HEK293T (cell line): Measurements from ENCODE around the gene ONECUT1.
"Not testable (repeated sequence)": the region's sequence is repeated elsewhere in the genome, so short reads cannot be mapped to it uniquely, and the experiment has no call there.

ENCODE experiments used
- CTCF ChIA-PET: fragments of 350-600 bp; formaldehyde crosslinking; extraction: SDS; loops from one replicate; lab custom pipeline; 2021; ENCODE audit warnings: antibody characterized with exemption, inconsistent platforms; lab: Yijun Ruan, JAX
- POLR2A ChIA-PET: fragments of 350-600 bp; formaldehyde crosslinking; extraction: SDS; loops from one replicate; lab custom pipeline; 2020; ENCODE audit warnings: antibody characterized with exemption, inconsistent platforms; lab: Yijun Ruan, JAX
- DNase-seq: peaks from one replicate; pipeline ENCODE4 v3.0.0; 2012; ENCODE audit warnings: mixed read lengths; ENCODE audit errors: extremely low spot score
- ARNT ChIP-seq: fragments of 450-650 bp; IDR thresholded peaks from 2 replicates; pipeline ENCODE4 v1.6.1; 2017; ENCODE audit warnings: mild to moderate bottlenecking
- BHLHE40 ChIP-seq: fragments of 450-650 bp; IDR thresholded peaks from 2 replicates; pipeline ENCODE4 v1.6.1; 2016; ENCODE audit warnings: mild to moderate bottlenecking, moderate library complexity, borderline replicate concordance
- CTBP1 ChIP-seq: fragments of 450-650 bp; IDR thresholded peaks from 2 replicates; pipeline ENCODE4 v1.6.1; 2016; ENCODE audit warnings: borderline replicate concordance
- ELF4 ChIP-seq: fragments of 450-650 bp; IDR thresholded peaks from 2 replicates; pipeline ENCODE4 v1.6.1; 2017; ENCODE audit warnings: antibody characterized with exemption
- FOXA1 ChIP-seq: fragments of 450-650 bp; IDR thresholded peaks from 2 replicates; pipeline ENCODE4 v1.6.1; 2016; ENCODE audit warnings: mild to moderate bottlenecking
- FOXK2 ChIP-seq: fragments of 450-650 bp; IDR thresholded peaks from 2 replicates; pipeline ENCODE4 v1.6.1; 2016; ENCODE audit warnings: mild to moderate bottlenecking
- FOXM1 ChIP-seq: fragments of 450-650 bp; IDR thresholded peaks from 2 replicates; pipeline ENCODE4 v1.6.1; 2017; ENCODE audit warnings: mild to moderate bottlenecking, borderline replicate concordance
- HDGF ChIP-seq: fragments of 450-650 bp; IDR thresholded peaks from 2 replicates; pipeline ENCODE4 v1.6.1; 2017; ENCODE audit warnings: antibody characterized with exemption, borderline replicate concordance
- L3MBTL2 ChIP-seq: fragments of 450-650 bp; conservative IDR thresholded peaks from 2 replicates; pipeline ENCODE4 v1.6.1; 2016; ENCODE audit warnings: mild to moderate bottlenecking
- LEF1 ChIP-seq: fragments of 450-650 bp; IDR thresholded peaks from 2 replicates; pipeline ENCODE4 v1.6.1; 2017; ENCODE audit warnings: mild to moderate bottlenecking, borderline replicate concordance
- NFRKB ChIP-seq: fragments of 450-650 bp; IDR thresholded peaks from 2 replicates; pipeline ENCODE4 v1.6.1; 2016; ENCODE audit warnings: mild to moderate bottlenecking, moderate library complexity
- PKNOX1 ChIP-seq: fragments of 450-650 bp; IDR thresholded peaks from 2 replicates; pipeline ENCODE4 v1.6.1; 2016
- SP1 ChIP-seq: fragments of 450-650 bp; IDR thresholded peaks from 2 replicates; pipeline ENCODE4 v1.6.1; 2017
- SUZ12 ChIP-seq: fragments of 450-650 bp; IDR thresholded peaks from 2 replicates; pipeline ENCODE4 v1.6.1; 2016; ENCODE audit warnings: mild to moderate bottlenecking
- TARDBP ChIP-seq: fragments of 450-650 bp; IDR thresholded peaks from 2 replicates; pipeline ENCODE4 v1.6.1; 2016
- ZNF384 ChIP-seq: fragments of 450-650 bp; IDR thresholded peaks from 2 replicates; pipeline ENCODE4 v1.6.1; 2016

The ONECUT1 gene

GRCh38 chr15:52790169-52790708 lies at the start of gene ONECUT1:
Gene ONECUT1 (minus strand): TSS chr15:52790336. CDS start chr15:52789884, 452 bp downstream.
- DNase-seq = peak; percentile 83
- POLR2A ChIA-PET = interaction anchor here (1.2 kb wide), 1 partner anchor 9 kb away, joined by 3 read pairs; no protein-coding TSS in a partner anchor
- CTCF ChIA-PET = no interaction called here
- TF ChIP-seq ELF4 = no peak
- no peak for TF ChIP-seq ZNF384
- TF ChIP-seq L3MBTL2 = peak; percentile 82

GRCh38 chr15:52834379-52834778 lies 44.2 kb upstream of the ONECUT1 start:
- no peak for DNase-seq
- no peak for TF ChIP-seq HDGF
- TF ChIP-seq NFRKB = no peak
- no peak for TF ChIP-seq L3MBTL2
- no peak for TF ChIP-seq FOXM1
- TF ChIP-seq SUZ12 = no peak
- no peak for TF ChIP-seq ZNF384
- no peak for TF ChIP-seq SP1
- TF ChIP-seq TARDBP = no peak
- TF ChIP-seq ARNT = no peak
- no peak for TF ChIP-seq PKNOX1
- TF ChIP-seq FOXK2 = no peak
- TF ChIP-seq LEF1 = no peak
- no peak for TF ChIP-seq CTBP1
- no peak for TF ChIP-seq FOXA1
- TF ChIP-seq BHLHE40 = no peak
- ChIA-PET POLR2A (no interaction called here), CTCF (no interaction called here)

- DNase-seq = not testable (repeated sequence)
These were observed 34.2 kb upstream of the ONECUT1 start for GRCh38 chr15:52824169-52824942.

GRCh38 chr15:52822475-52822874 lies 32.3 kb upstream of the ONECUT1 start:
- CTCF ChIA-PET = no interaction called here
- DNase-seq = no peak
- POLR2A ChIA-PET = no interaction called here
- no peak for TF ChIP-seq NFRKB
- no peak for TF ChIP-seq HDGF
- TF ChIP-seq L3MBTL2 = no peak
- no peak for TF ChIP-seq ARNT
- TF ChIP-seq SUZ12 = no peak
- TF ChIP-seq ZNF384 = no peak
- TF ChIP-seq FOXA1 = no peak
- no peak for TF ChIP-seq PKNOX1
- TF ChIP-seq FOXK2 = no peak

More at GRCh38 chr15:52824169-52824942, 34.2 kb upstream of the ONECUT1 start:
- POLR2A ChIA-PET, CTCF ChIA-PET: not testable (repeated sequence)

GRCh38 chr15:52819253-52819652 lies 29.1 kb upstream of the ONECUT1 start:
- TF ChIP-seq CTBP1 (no peak), ELF4 (no peak), TARDBP (no peak), FOXK2 (no peak), FOXM1 (no peak), BHLHE40 (no peak), HDGF (no peak), PKNOX1 (no peak), ARNT (no peak), LEF1 (no peak), SUZ12 (no peak), FOXA1 (no peak), SP1 (no peak), L3MBTL2 (no peak), ZNF384 (no peak)
- CTCF ChIA-PET = no interaction called here
- DNase-seq = no peak
- POLR2A ChIA-PET = no interaction called here

GRCh38 chr15:52815899-52816298 lies 25.8 kb upstream of the ONECUT1 start:
- CTCF ChIA-PET, DNase-seq, POLR2A ChIA-PET: not testable (repeated sequence)

GRCh38 chr15:52808996-52809395 lies 18.9 kb upstream of the ONECUT1 start:
- CTCF ChIA-PET = interaction anchor here (0.5 kb wide), 1 partner anchor 407 kb away, joined by 3 read pairs; no protein-coding TSS in a partner anchor
- no peak for TF ChIP-seq TARDBP
- no peak for TF ChIP-seq CTBP1
- TF ChIP-seq ZNF384 = no peak
- TF ChIP-seq ELF4 = no peak
- TF ChIP-seq FOXK2 = no peak
- TF ChIP-seq NFRKB = no peak
- TF ChIP-seq HDGF = no peak
- no peak for TF ChIP-seq FOXA1
- TF ChIP-seq PKNOX1 = no peak
- TF ChIP-seq FOXM1 = no peak
- TF ChIP-seq BHLHE40 = no peak
- no peak for TF ChIP-seq SUZ12
- TF ChIP-seq L3MBTL2 = no peak
- no peak for TF ChIP-seq SP1
- no peak for TF ChIP-seq ARNT
- no peak for TF ChIP-seq LEF1
- POLR2A ChIA-PET = no interaction called here
- no peak for DNase-seq
